Activated naive CD8-positive, alpha-beta T cell treated with anti-CD3 and anti-CD28 coated beads, Interleukin-2, amount 50 U/mL, for 24 hours (primary cell): ENCODE measurements around the gene EXOC6.

ENCODE experiments used
- ATAC-seq: fragments of 150-1000 bp; cut with Tn5 transposase; one replicate; pipeline ENCODE4 v1.10.0; 2021
- DNase-seq: peaks from one replicate; pipeline ENCODE4 v3.0.0; 2021
- H3K27ac Mint-ChIP-seq: one replicate; pipeline ENCODE4 v1.8.0; 2021; ENCODE audit warnings: mild to moderate bottlenecking, mixed read lengths
- H3K27me3 Mint-ChIP-seq: one replicate; pipeline ENCODE4 v1.8.0; 2021; ENCODE audit warnings: mixed read lengths
- H3K36me3 Mint-ChIP-seq: one replicate; pipeline ENCODE4 v1.8.0; 2021; ENCODE audit warnings: low read depth, mixed read lengths
- H3K4me1 Mint-ChIP-seq: one replicate; pipeline ENCODE4 v1.8.0; 2021; ENCODE audit warnings: mixed read lengths
- H3K4me3 Mint-ChIP-seq: one replicate; pipeline ENCODE4 v1.8.0; 2021; ENCODE audit warnings: mild to moderate bottlenecking, moderate library complexity, mixed read lengths
- H3K9me3 Mint-ChIP-seq: one replicate; pipeline ENCODE4 v1.8.0; 2021; ENCODE audit warnings: mixed read lengths

EXOC6 gene

DNA sequence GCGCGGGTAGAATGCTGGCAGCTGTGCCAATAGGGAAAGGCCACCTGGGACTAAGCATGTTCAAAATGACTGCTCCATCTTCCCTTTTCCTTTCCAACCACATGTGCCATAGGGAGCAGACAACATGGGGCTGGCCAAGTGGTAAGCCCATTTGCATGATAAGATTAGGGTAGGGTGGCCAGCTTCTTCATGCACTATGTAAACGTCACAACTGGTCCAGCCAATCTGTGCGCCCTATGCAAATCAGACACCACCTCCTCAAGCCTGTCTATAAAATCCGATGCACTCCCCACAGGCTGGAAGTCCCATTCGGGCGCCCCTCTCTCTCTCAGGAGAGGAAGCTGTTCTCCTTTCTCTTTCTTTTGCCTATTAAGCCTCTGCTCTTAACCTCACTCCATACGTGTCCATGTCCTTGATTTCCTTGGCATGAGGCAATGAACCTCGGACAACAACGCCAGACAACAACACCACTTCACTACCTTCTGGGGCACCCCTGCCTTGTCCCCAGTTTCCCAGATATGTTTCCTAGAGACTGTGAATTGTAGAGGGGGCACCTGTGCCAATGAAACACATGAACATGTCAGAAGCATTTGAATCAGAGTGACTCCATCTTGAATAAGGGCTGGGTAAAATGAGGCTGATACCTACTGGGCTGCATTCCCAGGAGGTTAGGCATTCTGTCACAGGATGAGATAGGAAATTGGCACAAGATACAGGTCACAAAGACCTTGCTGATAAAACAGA is 19.1 kb upstream of the EXOC6 start:
- ATAC-seq = no peak
- Mint-ChIP-seq H3K27me3 (no peaks in the 10 kb centered on the region), H3K27ac (no peak overlapping the region), H3K36me3 (no peaks in the 10 kb centered on the region), H3K4me3 (no peak overlapping the region), H3K4me1 (peaks cover 13% of the 10 kb centered on the region), H3K9me3 (peaks cover 7% of the 10 kb centered on the region)
- no peak for DNase-seq

DNA sequence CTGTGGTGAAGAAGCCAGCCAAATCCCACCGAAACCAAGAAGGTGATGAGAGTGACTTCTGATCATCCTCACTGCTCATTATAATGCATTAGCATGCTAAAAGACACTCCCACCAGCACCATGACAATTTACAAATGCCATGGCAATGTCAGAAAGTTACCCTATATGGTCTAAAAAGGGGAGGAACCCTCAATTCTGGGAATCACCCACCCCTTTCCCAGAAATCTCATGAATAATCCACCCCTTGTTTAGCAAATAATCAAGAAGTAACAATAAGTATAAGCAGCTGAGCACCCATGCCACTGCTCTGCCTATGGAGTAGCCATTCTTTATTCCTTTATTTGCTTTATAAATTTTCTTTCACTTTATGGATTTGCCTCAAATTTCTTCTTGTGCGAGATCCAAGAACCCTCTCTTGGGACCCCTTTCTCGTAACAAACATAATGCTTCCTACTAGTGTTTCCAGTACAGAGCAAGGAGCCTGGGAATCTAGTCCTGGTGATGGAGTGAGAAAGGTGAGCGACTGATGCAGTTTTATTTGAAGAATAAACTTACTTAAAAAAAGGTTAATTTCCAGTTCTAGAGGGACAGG is 18.4 kb upstream of the EXOC6 start:
- H3K4me3 Mint-ChIP-seq = no peak overlapping the region
- no peak overlapping the region for H3K27ac Mint-ChIP-seq
- no peak for DNase-seq
- H3K4me1 Mint-ChIP-seq = peaks cover 13% of the 10 kb centered on the region
- no peak for ATAC-seq
- H3K36me3 Mint-ChIP-seq = no peaks in the 10 kb centered on the region
- peaks cover 7% of the 10 kb centered on the region for H3K9me3 Mint-ChIP-seq
- H3K27me3 Mint-ChIP-seq = no peaks in the 10 kb centered on the region

DNA sequence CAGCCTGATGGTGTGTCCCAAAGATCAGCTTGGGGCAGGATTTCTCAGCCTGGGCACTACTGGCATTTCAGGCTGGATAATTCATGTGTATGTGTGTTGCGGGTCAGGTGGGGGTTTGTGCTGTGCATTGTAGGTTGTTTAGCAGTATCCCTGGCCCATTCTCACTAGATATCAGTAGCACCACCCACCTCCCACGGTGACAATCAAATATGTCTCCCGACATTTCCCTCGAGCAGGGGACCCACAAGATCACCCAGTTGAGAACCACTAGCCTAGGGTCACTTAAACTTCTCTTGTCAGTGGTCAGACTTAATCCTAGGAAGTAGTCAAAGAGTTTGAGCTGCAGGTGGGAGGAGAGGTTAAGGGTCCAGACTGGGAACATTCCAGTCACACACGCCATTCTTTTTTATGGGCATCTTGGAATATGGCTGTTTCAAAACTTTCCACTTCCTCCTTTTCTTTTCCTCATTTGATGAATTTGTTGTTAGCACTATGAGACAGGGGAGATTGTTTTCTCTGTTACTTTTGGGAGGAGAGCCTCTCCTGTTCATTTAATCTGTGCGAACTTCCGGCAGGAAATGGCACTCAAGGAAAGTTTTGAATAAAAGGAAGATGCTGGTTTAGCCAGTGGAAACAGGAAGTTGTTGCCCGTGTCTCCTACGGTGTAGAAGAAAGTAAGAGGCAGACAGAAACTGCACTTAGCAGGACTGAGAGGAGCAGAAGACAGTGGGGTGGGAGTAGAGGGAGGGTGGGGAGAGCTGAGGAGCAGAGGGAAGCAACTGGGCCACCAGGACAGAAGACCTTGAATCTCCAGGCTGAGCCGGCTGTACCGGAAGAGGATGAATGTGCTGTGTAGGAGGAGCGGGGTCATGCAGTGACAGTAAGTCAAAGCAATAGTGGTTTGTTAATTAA is 17.6 kb upstream of the EXOC6 start:
- H3K27ac Mint-ChIP-seq = peak overlapping the region; percentile 85
- H3K4me1 Mint-ChIP-seq = peaks cover 13% of the 10 kb centered on the region
- no peaks in the 10 kb centered on the region for H3K27me3 Mint-ChIP-seq
- H3K9me3 Mint-ChIP-seq = peaks cover 7% of the 10 kb centered on the region
- DNase-seq = peak; percentile 23
- peak; percentile 80 for ATAC-seq
- no peaks in the 10 kb centered on the region for H3K36me3 Mint-ChIP-seq
- H3K4me3 Mint-ChIP-seq = peak overlapping the region; percentile 77

DNA sequence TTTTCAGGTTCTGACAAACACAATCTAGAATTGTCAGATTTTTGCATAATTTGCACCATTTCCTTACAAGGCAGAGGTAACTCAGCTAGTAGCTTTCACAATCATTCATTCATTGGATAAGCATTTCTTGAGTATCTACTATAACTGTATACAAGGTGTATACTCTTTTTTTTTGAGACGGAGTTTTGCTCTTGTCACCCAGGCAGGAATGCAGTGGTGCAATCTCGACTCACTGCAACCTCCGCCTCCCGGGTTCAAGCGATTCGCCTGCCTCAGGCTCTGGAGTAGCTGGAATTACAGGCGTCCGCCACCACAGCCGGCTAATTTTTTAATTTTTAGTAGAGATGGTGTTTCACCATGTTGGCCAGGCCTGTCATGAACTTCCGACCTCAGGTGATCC is 16.2 kb upstream of the EXOC6 start:
- DNase-seq = no peak
- peaks cover 13% of the 10 kb centered on the region for H3K4me1 Mint-ChIP-seq
- H3K4me3 Mint-ChIP-seq = peak overlapping the region; percentile 24
- peaks cover 7% of the 10 kb centered on the region for H3K9me3 Mint-ChIP-seq
- H3K36me3 Mint-ChIP-seq = no peaks in the 10 kb centered on the region
- H3K27ac Mint-ChIP-seq = no peak overlapping the region
- no peak for ATAC-seq
- no peaks in the 10 kb centered on the region for H3K27me3 Mint-ChIP-seq

DNA sequence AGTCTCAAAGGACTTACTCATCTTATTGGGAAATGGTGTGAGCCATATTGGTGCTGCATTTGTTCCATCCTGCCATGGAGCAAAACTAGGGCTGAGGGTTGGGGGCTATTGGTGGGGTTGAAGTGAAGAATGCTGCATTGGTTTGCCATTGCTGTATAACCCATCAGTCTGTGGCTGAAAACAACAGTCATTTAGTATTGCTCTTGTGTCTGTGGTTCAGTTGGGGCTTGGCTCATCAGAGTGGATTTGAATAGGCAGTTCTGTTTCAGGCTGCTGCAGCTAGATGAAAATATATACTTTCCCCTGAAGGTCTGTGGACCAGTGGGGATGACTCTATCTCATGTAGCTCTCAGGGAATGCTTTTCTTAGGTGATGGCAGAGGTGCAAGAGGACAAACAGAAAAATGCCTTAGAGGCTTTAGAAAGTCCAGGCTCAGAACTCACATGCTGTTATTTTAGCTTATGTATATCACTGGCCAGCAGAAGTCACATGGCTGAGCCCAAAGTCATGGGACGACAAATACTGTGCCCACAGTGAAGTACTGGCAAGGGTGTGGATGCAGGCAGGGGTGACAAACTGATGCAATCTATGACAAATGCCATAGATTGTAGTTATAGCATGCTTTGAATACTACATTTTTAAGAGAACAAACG is 15.2 kb upstream of the EXOC6 start:
- ATAC-seq = peak; percentile 33
- Mint-ChIP-seq H3K9me3 (peaks cover 7% of the 10 kb centered on the region), H3K27ac (no peak overlapping the region)

DNA sequence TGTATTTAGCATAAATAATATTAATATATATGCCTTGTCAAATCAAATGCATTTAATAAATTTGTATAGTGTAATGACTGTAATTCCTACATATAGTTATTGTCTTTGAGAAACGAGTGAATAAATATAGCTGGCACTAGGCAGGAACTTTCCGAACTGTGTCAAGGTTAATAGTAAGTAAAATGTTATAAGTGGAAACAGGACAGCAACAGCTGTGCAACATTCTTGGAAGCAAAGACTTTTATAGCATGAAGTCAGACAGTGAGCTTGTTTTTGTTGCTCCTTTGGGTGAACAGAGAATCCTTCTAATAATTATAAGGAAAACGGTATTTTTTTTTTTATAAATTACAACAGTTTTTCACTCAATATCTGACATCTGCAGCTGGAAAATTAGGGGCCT is 14.0 kb upstream of the EXOC6 start:
- Mint-ChIP-seq H3K9me3 (peaks cover 7% of the 10 kb centered on the region), H3K27ac (no peak overlapping the region), H3K4me3 (no peak overlapping the region), H3K36me3 (no peaks in the 10 kb centered on the region), H3K27me3 (no peaks in the 10 kb centered on the region), H3K4me1 (peaks cover 13% of the 10 kb centered on the region)
- no peak for ATAC-seq
- no peak for DNase-seq

More for the DNA sequence above, 15.2 kb upstream of the EXOC6 start:
- no peaks in the 10 kb centered on the region for H3K36me3 Mint-ChIP-seq
- H3K4me1 Mint-ChIP-seq = peaks cover 13% of the 10 kb centered on the region
- no peaks in the 10 kb centered on the region for H3K27me3 Mint-ChIP-seq
- H3K4me3 Mint-ChIP-seq = no peak overlapping the region
- DNase-seq = no peak

DNA sequence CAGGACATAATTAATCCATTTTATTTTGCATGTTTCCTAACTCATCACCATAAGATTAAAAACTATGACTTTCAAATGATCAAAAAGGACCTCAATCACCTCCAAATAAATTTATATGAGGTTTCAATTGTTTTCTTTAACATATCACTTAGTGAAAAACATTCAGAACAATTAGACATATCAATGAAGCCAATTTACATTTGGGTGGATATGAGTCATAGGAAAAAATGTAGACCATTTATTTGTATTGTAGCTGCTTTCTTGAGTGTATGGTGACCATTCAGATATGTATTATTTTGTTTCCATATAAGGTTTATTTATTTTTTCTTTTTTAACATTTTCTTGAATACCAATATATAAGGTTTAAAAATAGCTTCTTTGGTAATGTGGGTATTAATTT is 13.3 kb upstream of the EXOC6 start:
- no peak overlapping the region for H3K4me3 Mint-ChIP-seq
- no peaks in the 10 kb centered on the region for H3K36me3 Mint-ChIP-seq
- no peak overlapping the region for H3K27ac Mint-ChIP-seq
- peaks cover 7% of the 10 kb centered on the region for H3K9me3 Mint-ChIP-seq
- DNase-seq (no peak), ATAC-seq (no peak)
- no peaks in the 10 kb centered on the region for H3K27me3 Mint-ChIP-seq
- H3K4me1 Mint-ChIP-seq = peaks cover 12% of the 10 kb centered on the region

DNA sequence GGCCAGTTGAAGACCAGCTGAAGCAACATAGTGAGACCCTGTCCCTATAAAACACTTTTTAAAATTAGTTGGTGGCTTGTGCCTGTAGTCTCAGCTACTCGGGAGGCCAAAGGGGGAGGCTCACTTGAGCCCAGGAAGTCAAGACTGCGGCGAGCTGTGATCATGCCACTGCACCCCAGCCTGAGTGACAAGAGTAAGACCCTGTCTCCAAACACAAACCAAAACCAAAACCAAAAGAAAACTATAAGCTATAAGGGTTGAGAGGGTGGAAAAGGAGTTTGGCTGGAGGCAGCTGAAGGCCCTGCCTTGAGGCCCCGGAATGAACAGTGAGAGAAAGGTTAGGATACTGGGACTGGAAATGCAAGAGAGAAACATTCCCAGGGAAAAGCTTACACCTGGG is 10.9 kb upstream of the EXOC6 start:
- Mint-ChIP-seq H3K4me3 (no peak overlapping the region), H3K27me3 (no peaks in the 10 kb centered on the region), H3K9me3 (no peaks in the 10 kb centered on the region), H3K27ac (no peak overlapping the region), H3K4me1 (no peaks in the 10 kb centered on the region), H3K36me3 (no peaks in the 10 kb centered on the region)
- DNase-seq (no peak), ATAC-seq (no peak)

DNA sequence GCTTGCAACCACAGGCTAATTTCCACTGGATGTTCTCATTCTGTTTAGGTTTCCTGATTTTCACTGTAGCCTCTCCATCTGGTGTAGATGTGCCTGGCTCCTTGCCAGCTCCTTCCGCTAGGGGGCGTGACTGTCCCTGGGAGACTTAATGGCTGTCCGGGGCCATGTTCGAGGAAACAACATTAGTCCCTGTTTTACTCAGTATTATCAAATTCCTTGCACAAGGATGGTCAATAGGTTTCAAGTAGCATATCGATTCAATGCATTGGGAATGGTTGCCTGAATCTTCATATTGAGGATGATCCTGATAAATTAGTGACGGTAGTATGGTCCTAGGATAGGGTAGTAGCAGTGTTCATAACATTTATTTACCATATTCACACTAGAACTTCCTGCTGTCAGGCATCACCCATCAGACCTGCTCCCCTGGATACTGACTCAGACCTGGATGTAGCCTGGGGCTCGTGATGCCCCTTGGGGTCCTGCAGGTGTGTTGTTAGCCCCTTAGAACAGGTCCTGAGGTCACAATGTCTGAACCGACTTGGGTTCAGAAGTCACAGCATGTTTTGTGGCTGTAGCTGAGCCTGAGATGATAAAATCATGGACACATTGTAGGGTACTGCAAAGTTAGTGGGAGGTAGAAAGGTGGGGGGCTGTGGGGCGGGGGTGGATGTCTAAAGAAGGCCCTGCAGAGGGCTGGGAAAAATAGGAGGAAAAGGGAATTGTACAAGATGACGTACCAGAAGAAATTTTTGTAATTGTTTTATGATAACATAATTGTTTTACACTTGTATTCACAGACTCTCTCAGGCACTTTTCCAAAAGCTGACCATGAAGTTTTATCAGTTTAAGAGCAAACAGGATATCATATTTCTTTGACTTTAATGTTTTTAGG is 8.9 kb upstream of the EXOC6 start:
- H3K36me3 Mint-ChIP-seq = no peaks in the 10 kb centered on the region
- H3K4me3 Mint-ChIP-seq = no peak overlapping the region
- no peaks in the 10 kb centered on the region for H3K27me3 Mint-ChIP-seq
- ATAC-seq (no peak), DNase-seq (peak; percentile 73)
- H3K4me1 Mint-ChIP-seq = peaks cover 3% of the 10 kb centered on the region
- H3K27ac Mint-ChIP-seq = no peak overlapping the region
- H3K9me3 Mint-ChIP-seq = no peaks in the 10 kb centered on the region

DNA sequence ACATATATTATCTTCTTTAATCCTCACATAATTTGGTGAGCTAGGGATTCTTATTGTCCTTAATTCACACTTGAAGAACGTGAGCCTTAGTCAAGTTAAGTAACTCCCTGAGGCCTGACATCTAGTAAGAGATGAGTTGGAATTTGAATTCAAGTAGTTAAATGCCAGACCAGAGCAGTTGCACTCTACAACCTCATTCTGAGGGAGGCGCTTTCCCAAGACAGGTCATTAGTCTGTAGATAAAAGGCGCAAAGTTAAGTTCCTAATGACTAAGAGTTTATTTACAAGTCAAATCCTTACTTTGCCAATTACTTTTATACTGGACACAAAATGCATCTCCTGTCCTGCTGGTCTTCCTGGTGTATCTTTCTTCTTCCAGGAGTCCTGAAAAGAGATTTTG is 3.6 kb upstream of the EXOC6 start:
- Mint-ChIP-seq H3K27ac (no peak overlapping the region), H3K4me1 (peaks cover 34% of the 10 kb centered on the region), H3K27me3 (no peaks in the 10 kb centered on the region), H3K9me3 (no peaks in the 10 kb centered on the region), H3K4me3 (no peak overlapping the region), H3K36me3 (no peaks in the 10 kb centered on the region)
- ATAC-seq (no peak), DNase-seq (no peak)

DNA sequence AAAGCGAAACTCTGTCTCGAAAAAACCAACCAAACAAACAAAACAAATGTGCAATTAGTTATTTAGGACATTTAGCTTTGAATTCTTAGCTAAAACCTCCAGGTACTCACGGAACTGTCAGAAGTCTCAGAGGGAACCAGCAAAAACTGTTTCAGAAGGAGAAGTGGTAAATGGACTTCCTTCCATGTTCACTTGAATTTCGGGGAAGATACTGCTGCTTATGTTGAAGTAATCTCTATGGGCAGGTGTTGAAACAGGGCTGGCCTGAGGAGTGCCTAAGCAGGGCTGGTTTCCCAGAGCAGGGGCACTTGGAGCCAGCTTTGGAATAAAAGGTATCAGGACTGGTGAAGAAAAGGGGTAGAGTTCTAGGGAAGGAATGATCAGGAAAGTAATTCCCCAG is 2.4 kb upstream of the EXOC6 start:
- Mint-ChIP-seq H3K36me3 (peaks cover under 1% of the 10 kb centered on the region), H3K9me3 (no peaks in the 10 kb centered on the region), H3K4me3 (no peak overlapping the region), H3K4me1 (peaks cover 39% of the 10 kb centered on the region), H3K27ac (peak overlapping the region; percentile 4), H3K27me3 (no peaks in the 10 kb centered on the region)
- ATAC-seq (no peak), DNase-seq (no peak)

DNA sequence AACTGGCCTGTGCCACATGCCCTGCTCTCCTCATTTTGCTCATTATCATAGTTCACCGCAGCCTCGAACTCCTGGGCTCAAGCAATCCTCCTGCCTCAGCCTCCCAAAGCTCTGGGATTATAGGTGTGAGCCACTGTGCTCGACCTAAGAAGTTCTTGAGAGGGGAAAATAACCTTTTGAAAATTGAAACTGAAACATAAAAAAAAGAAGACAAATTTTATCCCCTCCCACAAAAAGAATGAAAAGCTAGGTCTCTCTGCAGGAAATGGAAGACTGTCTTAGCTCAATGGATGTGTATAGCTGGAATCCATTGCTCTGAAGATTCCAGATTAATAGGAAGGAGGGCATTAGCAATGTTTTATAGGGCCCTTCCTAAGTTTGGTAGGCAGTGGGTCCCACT is 2.0 kb upstream of the EXOC6 start:
- peaks cover 39% of the 10 kb centered on the region for H3K4me1 Mint-ChIP-seq
- DNase-seq = no peak
- H3K27me3 Mint-ChIP-seq = no peaks in the 10 kb centered on the region
- ATAC-seq = no peak
- peaks cover 3% of the 10 kb centered on the region for H3K36me3 Mint-ChIP-seq
- no peak overlapping the region for H3K27ac Mint-ChIP-seq
- no peaks in the 10 kb centered on the region for H3K9me3 Mint-ChIP-seq
- H3K4me3 Mint-ChIP-seq = no peak overlapping the region

DNA sequence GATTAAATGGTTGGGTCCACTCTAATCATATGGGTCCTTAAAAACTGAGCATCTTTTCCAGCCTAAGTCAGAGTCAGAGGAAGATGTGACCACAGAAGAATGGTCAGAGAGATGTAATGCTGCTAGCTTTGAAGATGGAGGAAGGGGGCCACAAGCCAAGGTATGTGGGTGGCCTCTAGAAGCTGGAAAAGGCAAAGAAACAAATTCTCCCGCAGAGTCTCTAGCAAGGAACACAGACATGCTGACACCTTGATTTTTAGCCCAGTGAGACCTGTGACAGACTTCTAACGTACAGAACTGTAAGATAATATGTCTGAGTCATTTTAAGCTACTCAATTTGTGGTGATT is 1.5 kb upstream of the EXOC6 start:
- no peak overlapping the region for H3K27ac Mint-ChIP-seq
- DNase-seq = no peak
- no peak overlapping the region for H3K4me3 Mint-ChIP-seq

More for the DNA sequence above, 1.5 kb upstream of the EXOC6 start:
- Mint-ChIP-seq H3K9me3 (no peaks in the 10 kb centered on the region), H3K4me1 (peaks cover 39% of the 10 kb centered on the region), H3K27me3 (no peaks in the 10 kb centered on the region), H3K36me3 (peaks cover 3% of the 10 kb centered on the region)
- peak; percentile 11 for ATAC-seq
